Epithelial cell of esophagus (primary cell): ENCODE results near the gene RTEL1.

ENCODE experiments used
- DNase-seq: peaks from one replicate; pipeline ENCODE4 v3.0.0; 2010; ENCODE audit warnings: low read depth
- H3K4me3 ChIP-seq: 2 replicates; pipeline ENCODE4 v1.5.1; 2011; ENCODE audit warnings: mild to moderate bottlenecking, low read length, control low read depth
- CTCF ChIP-seq: IDR thresholded peaks from 2 replicates; pipeline ENCODE4 v1.5.1; 2011; ENCODE audit warnings: low read depth, mild to moderate bottlenecking, low read length, control low read depth, inconsistent platforms; ENCODE audit not compliant: insufficient read depth; ENCODE audit errors: missing control alignments

RTEL1 gene

DNA sequence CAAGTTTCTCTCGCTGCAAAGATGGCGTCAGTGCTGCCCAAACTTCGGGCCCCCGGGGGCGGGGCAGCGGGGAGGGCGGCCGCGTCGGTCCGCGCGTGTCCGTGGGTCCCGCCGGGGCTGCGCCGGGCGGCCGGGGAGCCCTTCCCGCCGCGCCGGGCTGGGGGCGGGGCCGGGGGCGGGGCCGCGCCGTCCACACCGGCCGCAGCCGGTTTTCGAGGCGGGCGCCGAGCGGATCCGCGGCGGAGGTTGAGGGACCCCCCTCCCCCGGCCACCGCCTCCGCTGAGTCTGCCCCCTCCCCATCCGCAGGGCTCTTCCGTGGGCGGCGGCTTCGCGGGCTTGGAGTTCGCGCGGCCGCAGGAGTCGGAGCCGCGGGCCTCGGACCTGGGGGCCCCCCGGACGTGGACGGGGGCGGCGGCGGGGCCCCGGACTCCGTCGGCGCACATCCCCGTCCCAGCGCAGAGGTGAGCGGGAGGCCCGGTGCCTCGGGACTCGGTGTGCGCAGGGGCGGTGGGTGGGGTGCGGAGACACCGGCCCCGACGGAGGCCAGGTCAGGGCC lies 82.0 kb downstream of the RTEL1 start:
- peak overlapping the region; percentile 59 for H3K4me3 ChIP-seq
- no peak for TF ChIP-seq CTCF
- peak; percentile 14 for DNase-seq

GRCh38 chr20:63740627-63741353 lies 82.7 kb downstream of the RTEL1 start:
- TF ChIP-seq CTCF, result peak; percentile 14
- H3K4me3 ChIP-seq, result peak overlapping the region; percentile 59
- peak; percentile 87 for DNase-seq

- H3K4me3 ChIP-seq, result peak overlapping the region; percentile 59
- no peak for DNase-seq
- no peak for TF ChIP-seq CTCF
Measured at GRCh38 chr20:63741354-63741675, 83.2 kb downstream of the RTEL1 start.

GRCh38 chr20:63741676-63742380 lies 83.7 kb downstream of the RTEL1 start:
- H3K4me3 ChIP-seq, result peak overlapping the region; percentile 59
- DNase-seq, result no peak
- TF ChIP-seq CTCF, result no peak

- no peak for DNase-seq
- no peak overlapping the region for H3K4me3 ChIP-seq
- no peak for TF ChIP-seq CTCF
Measured at GRCh38 chr20:63742381-63743024, 84.4 kb downstream of the RTEL1 start.

GRCh38 chr20:63743210-63743970 lies 85.3 kb downstream of the RTEL1 start:
- no peak overlapping the region for H3K4me3 ChIP-seq
- no peak for DNase-seq
- TF ChIP-seq CTCF, result no peak
